ENCODE measurements around the gene RBMXL3.

Gene RBMXL3

DNA sequence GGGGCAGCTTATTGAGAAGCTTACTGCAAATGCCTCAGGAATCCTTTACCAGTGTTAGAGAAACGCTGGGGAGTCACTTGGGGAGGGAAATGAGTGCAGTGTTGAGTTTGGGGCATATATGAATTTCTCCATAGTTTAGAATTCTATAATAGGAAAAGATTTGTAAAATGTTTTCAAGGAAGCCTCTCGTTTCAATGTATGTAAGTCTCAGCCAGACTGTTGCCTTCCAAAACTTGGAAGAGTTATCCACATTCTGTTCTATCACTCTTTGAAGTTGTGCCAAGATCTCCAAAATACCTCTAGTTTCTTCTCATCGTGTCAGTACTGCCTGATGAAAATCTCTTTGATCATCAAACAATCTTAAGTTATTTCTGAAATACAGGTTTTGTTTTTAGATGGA is 45.3 kb downstream of the RBMXL3 start:
- DNase-seq, result no peak

DNA sequence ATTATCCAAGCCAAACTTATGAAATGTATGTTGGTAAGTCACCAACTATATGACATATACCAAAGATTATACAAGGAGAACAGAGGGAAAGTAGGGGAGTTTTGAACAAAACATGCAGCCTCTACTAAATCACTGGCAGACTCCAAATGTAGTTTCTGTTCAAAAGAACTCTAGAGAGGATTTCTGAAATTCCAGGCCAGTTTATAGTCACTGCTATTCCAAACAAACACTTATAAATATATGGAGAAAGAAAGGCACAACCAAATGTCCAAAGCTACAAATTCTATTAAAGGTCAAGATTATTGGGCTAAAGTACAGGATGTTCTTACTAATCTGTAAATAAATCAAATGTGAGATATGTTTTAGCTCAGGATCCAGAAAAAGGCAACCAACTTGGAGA is 47.4 kb downstream of the RBMXL3 start:
- no peak for DNase-seq

DNA sequence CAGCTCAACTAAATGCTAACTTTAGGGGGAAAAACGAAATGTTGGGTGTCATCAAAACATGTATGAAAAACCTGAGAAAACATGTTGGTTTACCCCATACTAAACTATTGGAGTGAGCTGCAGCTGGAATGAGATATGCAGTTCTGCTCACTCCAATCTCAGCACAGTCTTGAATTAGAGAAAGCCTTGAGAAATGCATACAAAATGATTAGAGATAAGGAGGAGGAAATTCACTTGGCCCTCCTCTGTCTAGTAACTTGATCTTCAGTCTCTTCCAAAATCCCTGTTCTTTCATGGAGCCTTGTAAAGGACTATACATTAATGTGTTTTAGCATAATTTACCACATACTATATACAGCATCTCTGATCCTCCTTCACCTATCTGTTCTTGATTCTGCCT is 47.8 kb downstream of the RBMXL3 start:
- no peak for DNase-seq

Data from CD4-positive, alpha-beta T cell treated with Interferon gamma for 1 hour (primary cell).